RWPE1 (cell line): ENCODE data around the gene SFN.
"Not testable (repeated sequence)": the region's sequence is repeated elsewhere in the genome, so short reads cannot be mapped to it uniquely, and the experiment has no call there.

Experiments
- CTCF ChIA-PET: fragments of 350-600 bp; sonication (Branson Sonifier 250); formaldehyde crosslinking; extraction: SDS; loops from one replicate; lab custom pipeline; 2021; lab: Yijun Ruan, JAX
- POLR2A ChIA-PET: fragments of 400-600 bp; formaldehyde crosslinking; extraction: SDS; loops from one replicate; lab custom pipeline; 2020; ENCODE audit warnings: antibody characterized with exemption; ENCODE audit not compliant: low non-redundant PET; lab: Yijun Ruan, JAX
- DNase-seq: peaks from one replicate; pipeline ENCODE4 v3.0.0; 2012; ENCODE audit warnings: low spot score
- H3K27ac ChIP-seq: fragments of 450-650 bp; 2 replicates; pipeline ENCODE4 v1.5.1; 2017
- CTCF ChIP-seq: fragments of 450-650 bp; conservative IDR thresholded peaks from 2 replicates; pipeline ENCODE4 v1.5.1; 2017; ENCODE audit warnings: low read depth, mild to moderate bottlenecking

SFN gene

GRCh38 chr1:26861286-26861701 is 1.7 kb upstream of the SFN start:
- peak overlapping the region; percentile 100 for H3K27ac ChIP-seq
- TF ChIP-seq CTCF, result 0 out of 2 replicates have a peak, but pooled peaks have one; percentile 18
- CTCF ChIA-PET, result interaction anchor here (0.6 to 0.7 kb wide), 2 partner anchors 20 to 157 kb away, joined by 3 read pairs; no protein-coding TSS in a partner anchor
- DNase-seq, result no peak
- POLR2A ChIA-PET, result no interaction called here

GRCh38 chr1:26861889-26862378 is 1.0 kb upstream of the SFN start:
- ChIA-PET POLR2A (interaction anchor here (1.2 kb wide), 1 partner anchor 13 kb away, joined by 7 read pairs; no protein-coding TSS in a partner anchor), CTCF (interaction anchor here (0.5 to 0.8 kb wide), 8 partner anchors 11 to 1099 kb away, joined by 3 to 7 read pairs (median 4); no protein-coding TSS in a partner anchor)
- TF ChIP-seq CTCF, result no peak
- no peak for DNase-seq
- peak overlapping the region; percentile 100 for H3K27ac ChIP-seq

GRCh38 chr1:26863685-26864077 is 732 bp downstream of the SFN start:
- POLR2A ChIA-PET, result interaction anchor here (0.7 to 1.7 kb wide), 2 partner anchors 14 to 97 kb away, joined by 4 to 13 read pairs; no protein-coding TSS in a partner anchor
- DNase-seq, result no peak
- no peak for TF ChIP-seq CTCF
- CTCF ChIA-PET, result interaction anchor here (0.5 kb wide), 1 partner anchor 95 kb away, joined by 3 read pairs; no protein-coding TSS in a partner anchor
- peak overlapping the region; percentile 100 for H3K27ac ChIP-seq

- DNase-seq, result peak; percentile 93
- CTCF ChIA-PET, result interaction anchor here (0.9 kb wide), 1 partner anchor 23 kb away, joined by 3 read pairs; no protein-coding TSS in a partner anchor
- peak overlapping the region; percentile 100 for H3K27ac ChIP-seq
- TF ChIP-seq CTCF, result no peak
- POLR2A ChIA-PET, result interaction anchor here (0.6 to 2.1 kb wide), 8 partner anchors 9 to 42 kb away, joined by 3 to 13 read pairs (median 4); no protein-coding TSS in a partner anchor
These were observed 1.9 kb downstream of the SFN start for GRCh38 chr1:26864610-26865480.

GRCh38 chr1:26873097-26873496 is 10.1 kb downstream of the SFN start:
- H3K27ac ChIP-seq, result peak overlapping the region; percentile 72
- CTCF ChIA-PET, result interaction anchor here (0.6 kb wide), 1 partner anchor 16 kb away, joined by 7 read pairs; no protein-coding TSS in a partner anchor
- not testable (repeated sequence) for DNase-seq
- POLR2A ChIA-PET, result interaction anchor here (0.6 kb wide), 1 partner anchor 68 kb away, joined by 3 read pairs; no protein-coding TSS in a partner anchor

GRCh38 chr1:26874896-26875295 is 11.9 kb downstream of the SFN start:
- peak overlapping the region; percentile 45 for H3K27ac ChIP-seq
- DNase-seq, result no peak
- ChIA-PET POLR2A (no interaction called here), CTCF (interaction anchor here (0.6 kb wide), 1 partner anchor 63 kb away, joined by 4 read pairs; no protein-coding TSS in a partner anchor)
- no peak for TF ChIP-seq CTCF
